Ascending aorta (tissue), 2 donors: Measurements from ENCODE around the gene HARBI1. TPM values are rescaled to one million over a fixed set of nuclear protein-coding genes. Genes with fewer than 3 reads are reported as not detected.
A peak's percentile ranks its signal among the peaks of the same experiment; 100 is the strongest.

Experiments
- DNase-seq, 2 donors: peaks; one replicate each; pipeline ENCODE4 v3.0.0-alpha.2; 2019; ENCODE audit warnings: low spot score in 2 of 2
- H3K27ac ChIP-seq, 2 donors: fragments of 200-600 bp; sonication (generic); one replicate each; pipeline ENCODE4 v1.5.1; 2016 to 2017; ENCODE audit warnings: mild to moderate bottlenecking in 1 of 2
- H3K27me3 ChIP-seq: fragments of 200-600 bp; sonication (generic); one replicate; pipeline ENCODE4 v1.5.1; 2017
- H3K36me3 ChIP-seq, 2 donors: fragments of 200-600 bp; sonication (generic); one replicate each; pipeline ENCODE4 v1.5.1; 2016
- H3K4me1 ChIP-seq, 2 donors: fragments of 200-600 bp; sonication (generic); one replicate each; pipeline ENCODE4 v1.5.1; 2016 to 2017; ENCODE audit warnings: mild to moderate bottlenecking in 1 of 2
- H3K4me3 ChIP-seq, 2 donors: fragments of 200-600 bp; sonication (generic); one replicate each; pipeline ENCODE4 v1.5.1; 2016 to 2017; ENCODE audit warnings: mild to moderate bottlenecking in 1 of 2
- H3K9me3 ChIP-seq, 2 donors: fragments of 200-600 bp; sonication (generic); one replicate each; pipeline ENCODE4 v1.5.1; 2016
- CTCF ChIP-seq, 3 experiments: fragments of 200-600 bp in 2 of 3; fragments of 450-650 bp in 1 of 3; sonication (generic) in 2 of 3; IDR thresholded peaks; one replicate each; pipeline ENCODE4 v1.5.1; 2016 to 2019; ENCODE audit warnings: antibody characterized with exemption in 3 of 3, mild to moderate bottlenecking in 1 of 3, moderate library complexity in 1 of 3
- intact Hi-C: fragments of 100-400 bp; cut with DNase I; formaldehyde crosslinking; loops from one replicate; pipeline ENCODE4 v1.15.1; 2023
- total RNA-seq: library from RNA; depleted of rRNA; stranded (reverse); fragments of >200 nt; gene quantifications from one replicate; pipeline ENCODE4 v1.1.0, GENCODE V29; 2016

Gene HARBI1
- total RNA-seq, 1 donor from 2014 or later = not detected

GRCh38 chr11:46555267-46556054 is 61.6 kb downstream of the HARBI1 start:
- intact Hi-C loops = no loop called here
- Histone ChIP-seq H3K4me1 (peaks cover 5 to 23% of the 10 kb centered on the region in 2 donors), H3K27me3 (no peaks in the 10 kb centered on the region), H3K36me3 (no peaks in the 10 kb centered on the region), H3K27ac (peak overlapping the region; percentile 53 to 78), H3K4me3 (no peak overlapping the region), H3K9me3 (no peaks in the 10 kb centered on the region)
- TF ChIP-seq CTCF (IDR thresholded peaks at IDR 0.05) = no peak
- no peak for DNase-seq

DNA sequence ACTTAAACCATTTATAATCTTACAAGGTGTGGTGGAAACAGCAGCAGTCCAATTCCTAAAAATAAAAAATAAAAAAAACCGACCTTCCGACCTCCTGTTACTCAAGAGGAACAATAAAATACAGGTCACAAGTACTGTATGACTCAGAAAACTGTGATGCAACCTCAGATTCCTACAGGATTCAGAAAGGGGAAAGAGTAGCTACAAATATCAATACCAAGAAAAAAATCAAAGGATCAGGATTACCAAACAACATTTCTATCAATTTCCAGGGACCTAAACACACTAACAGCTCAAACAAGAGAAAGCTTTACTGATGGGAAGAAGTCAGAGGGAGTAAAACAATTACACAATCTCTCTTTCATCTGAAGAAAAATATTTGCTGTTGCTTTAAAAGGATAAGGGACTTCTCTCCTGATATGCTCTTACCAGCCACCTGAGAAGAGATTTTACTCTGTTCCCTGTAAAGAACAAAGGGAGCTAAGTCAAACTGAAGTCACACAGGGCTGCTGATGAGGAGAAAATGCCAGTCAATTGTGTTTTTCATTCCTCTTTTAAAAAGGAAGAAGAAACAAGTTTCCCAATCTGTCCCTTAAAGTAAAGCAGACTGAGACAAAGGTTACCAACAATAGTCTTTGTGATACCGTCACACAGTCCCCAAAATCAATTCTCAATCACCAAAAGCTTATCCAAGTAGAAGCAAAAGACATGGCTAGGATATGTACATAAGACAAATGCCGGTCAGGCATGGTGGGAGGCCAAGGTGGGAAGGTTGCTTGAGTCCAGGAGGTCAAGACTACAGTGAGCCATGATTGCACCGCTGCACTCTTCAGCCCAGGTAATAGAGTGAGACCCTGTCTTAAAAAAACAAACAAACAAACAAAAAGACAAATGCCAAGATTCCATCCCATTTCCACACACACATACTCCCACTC is 62.5 kb downstream of the HARBI1 start:
- no peaks in the 10 kb centered on the region for H3K27me3 ChIP-seq
- intact Hi-C loops = loop anchor here (5.0 kb wide), 1 partner anchor 38 kb away; the partner anchor contains the start of gene AMBRA1
- H3K4me1 ChIP-seq = peaks cover 5 to 23% of the 10 kb centered on the region in 2 donors
- H3K27ac ChIP-seq = peak overlapping the region; percentile 53 to 78
- no peak for TF ChIP-seq CTCF (IDR thresholded peaks at IDR 0.05)
- DNase-seq = no peak
- no peaks in the 10 kb centered on the region for H3K9me3 ChIP-seq
- no peaks in the 10 kb centered on the region for H3K36me3 ChIP-seq
- H3K4me3 ChIP-seq = no peak overlapping the region

GRCh38 chr11:46553814-46554212 is 63.2 kb downstream of the HARBI1 start:
- H3K4me3 ChIP-seq = no peak overlapping the region
- no peak for TF ChIP-seq CTCF (IDR thresholded peaks at IDR 0.05)
- H3K27ac ChIP-seq = peak overlapping the region; percentile 53 to 70
- DNase-seq = no peak
- intact Hi-C loops = loop anchor here (5.0 kb wide), 1 partner anchor 38 kb away; the partner anchor contains the start of gene AMBRA1
- no peaks in the 10 kb centered on the region for H3K27me3 ChIP-seq
- no peaks in the 10 kb centered on the region for H3K36me3 ChIP-seq
- H3K9me3 ChIP-seq = no peaks in the 10 kb centered on the region
- H3K4me1 ChIP-seq = peaks cover 5 to 21% of the 10 kb centered on the region in 2 donors

Other genes with a start within 250 kb of the HARBI1 start
- 93.3 TPM for gene MDK, start 235.6 kb downstream of the HARBI1 start, total RNA-seq
- gene CHRM4, start 225.5 kb downstream of the HARBI1 start, total RNA-seq = not detected
- gene AMBRA1, start 23.2 kb downstream of the HARBI1 start, total RNA-seq = 12.1 TPM
- gene ATG13, start 326 bp upstream of the HARBI1 start, total RNA-seq = 208 TPM
- gene ARHGAP1, start 83.4 kb upstream of the HARBI1 start, total RNA-seq = 104 TPM
- gene ZNF408, start 83.8 kb upstream of the HARBI1 start, total RNA-seq = 9.7 TPM
- 2.6 TPM for gene F2, start 102.0 kb upstream of the HARBI1 start, total RNA-seq
- gene CKAP5, start 229.1 kb upstream of the HARBI1 start, total RNA-seq = 13.5 TPM